H1 (cell line): ENCODE data around the gene ZNF396. TPM values are rescaled to one million over a fixed set of nuclear protein-coding genes. Genes with fewer than 3 reads are reported as not detected.

Experiments used
- polyA plus RNA-seq, 7 experiments: library from polyadenylated mRNA; depleted of rRNA in 3 of 7; stranded (reverse) in 5 of 7; unstranded in 2 of 7; fragments of >200 nt in 5 of 7; fragments of 200-250 nt in 2 of 7; gene quantifications; 1 replicate in 5 of 7; 2 replicates in 1 of 7; 4 replicates in 1 of 7; pipeline versions ENCODE4 v1.2.1 to v1.2.3, GENCODE V29; 2011 to 2013; ENCODE audit warnings: missing spikeins in 2 of 7, mixed read lengths in 2 of 7
- total RNA-seq: library from RNA; stranded (reverse); fragmentation: NEBNext Ultra II Directional; extraction: Animal tissue kit (Norgen Biotek cat#: 25700); gene quantifications from 2 replicates; pipeline ENCODE4 v1.2.1, GENCODE V29; 2021

ZNF396 gene
- total and polyA plus RNA-seq, 2 of the 8 experiments (the other 6 are each of a cell fraction or from before 2014, with no cell fraction given) = 0.44 to 0.74 TPM

Other genes starting within 250 kb of the ZNF396 start
- gene ZNF397, start 136.3 kb downstream of the ZNF396 start, total RNA-seq = 38.9 and 39.5 TPM in 2 replicates
- gene ZNF397, start 136.3 kb downstream of the ZNF396 start, polyA plus RNA-seq (2011; rRNA removed) = 9.0 and 9.8 TPM in 2 replicates
- 9.9 and 10.3 TPM in 2 replicates for gene ZSCAN30, start 87.1 kb downstream of the ZNF396 start, total RNA-seq
- 4.3 and 4.4 TPM in 2 replicates for gene ZSCAN30, start 87.1 kb downstream of the ZNF396 start, polyA plus RNA-seq (2011; rRNA removed)
- 56.9 and 60.1 TPM in 2 replicates for gene ZNF24, start 32.9 kb downstream of the ZNF396 start, total RNA-seq
- gene ZNF24, start 32.9 kb downstream of the ZNF396 start, polyA plus RNA-seq (2011; rRNA removed) = 7.3 and 12.5 TPM in 2 replicates
- gene INO80C, start 120.6 kb upstream of the ZNF396 start, total RNA-seq = 46.5 and 48.9 TPM in 2 replicates
- gene INO80C, start 120.6 kb upstream of the ZNF396 start, polyA plus RNA-seq (2011; rRNA removed) = 27.8 and 30.1 TPM in 2 replicates
- 93.0 and 101 TPM in 2 replicates for gene GALNT1, start 204.4 kb upstream of the ZNF396 start, total RNA-seq
- gene GALNT1, start 204.4 kb upstream of the ZNF396 start, polyA plus RNA-seq (2011; rRNA removed) = 10.2 and 22.4 TPM in 2 replicates